ENCODE results near the gene ENTPD6.

DNA sequence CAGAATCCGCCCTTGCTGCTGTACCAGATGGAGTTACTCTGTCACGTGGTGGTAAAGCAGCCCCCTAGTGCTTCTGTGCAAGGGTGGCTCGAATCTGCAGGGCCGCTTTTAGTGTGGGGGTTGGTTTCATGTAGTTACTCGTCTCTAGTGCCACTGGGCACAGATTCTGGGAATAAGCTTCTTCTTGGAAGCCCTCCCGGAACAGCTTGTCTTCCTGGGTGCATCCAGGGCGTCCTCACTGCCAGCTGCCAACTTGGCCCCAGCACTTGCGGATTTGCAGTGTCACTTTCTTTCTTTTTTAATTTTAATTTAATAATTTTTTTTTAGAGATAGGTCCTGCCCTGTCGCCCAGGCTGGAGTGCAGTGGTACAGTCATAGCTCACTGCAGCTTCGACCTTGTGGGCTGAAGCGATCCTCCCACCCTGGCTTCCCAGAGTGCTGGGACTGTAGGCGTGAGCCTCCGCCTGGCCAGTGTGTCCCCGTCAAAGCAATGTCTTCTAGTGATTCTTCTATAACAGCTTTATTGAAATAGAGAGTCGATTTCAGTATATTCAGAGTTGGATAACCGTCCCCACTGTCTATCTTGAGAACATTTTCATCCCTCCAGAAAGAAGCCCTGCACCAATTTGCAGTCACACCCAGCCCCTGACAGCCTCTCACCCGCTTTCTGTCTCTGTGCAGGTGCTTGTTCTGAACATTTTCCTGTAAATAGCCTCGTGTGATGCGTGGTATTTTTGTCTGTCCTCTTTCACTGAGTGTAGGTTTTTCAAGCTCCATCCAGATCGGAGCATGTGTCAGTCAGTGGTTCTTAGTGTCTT, 78.2 kb downstream of the ENTPD6 start:
- TF ChIP-seq, protein P1, sequence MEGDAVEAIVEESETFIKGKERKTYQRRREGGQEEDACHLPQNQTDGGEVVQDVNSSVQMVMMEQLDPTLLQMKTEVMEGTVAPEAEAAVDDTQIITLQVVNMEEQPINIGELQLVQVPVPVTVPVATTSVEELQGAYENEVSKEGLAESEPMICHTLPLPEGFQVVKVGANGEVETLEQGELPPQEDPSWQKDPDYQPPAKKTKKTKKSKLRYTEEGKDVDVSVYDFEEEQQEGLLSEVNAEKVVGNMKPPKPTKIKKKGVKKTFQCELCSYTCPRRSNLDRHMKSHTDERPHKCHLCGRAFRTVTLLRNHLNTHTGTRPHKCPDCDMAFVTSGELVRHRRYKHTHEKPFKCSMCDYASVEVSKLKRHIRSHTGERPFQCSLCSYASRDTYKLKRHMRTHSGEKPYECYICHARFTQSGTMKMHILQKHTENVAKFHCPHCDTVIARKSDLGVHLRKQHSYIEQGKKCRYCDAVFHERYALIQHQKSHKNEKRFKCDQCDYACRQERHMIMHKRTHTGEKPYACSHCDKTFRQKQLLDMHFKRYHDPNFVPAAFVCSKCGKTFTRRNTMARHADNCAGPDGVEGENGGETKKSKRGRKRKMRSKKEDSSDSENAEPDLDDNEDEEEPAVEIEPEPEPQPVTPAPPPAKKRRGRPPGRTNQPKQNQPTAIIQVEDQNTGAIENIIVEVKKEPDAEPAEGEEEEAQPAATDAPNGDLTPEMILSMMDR (IDR thresholded peaks at IDR 0.05), result no peak
- TF ChIP-seq POLR2A (IDR thresholded peaks at IDR 0.05), result no peak
